ENCODE results near the gene RBBP6. TPM values are rescaled to one million over a fixed set of nuclear protein-coding genes. Genes with fewer than 3 reads are reported as not detected.

Gene RBBP6
- total RNA-seq, 1 donor from 2014 or later = 81.0 TPM

DNA sequence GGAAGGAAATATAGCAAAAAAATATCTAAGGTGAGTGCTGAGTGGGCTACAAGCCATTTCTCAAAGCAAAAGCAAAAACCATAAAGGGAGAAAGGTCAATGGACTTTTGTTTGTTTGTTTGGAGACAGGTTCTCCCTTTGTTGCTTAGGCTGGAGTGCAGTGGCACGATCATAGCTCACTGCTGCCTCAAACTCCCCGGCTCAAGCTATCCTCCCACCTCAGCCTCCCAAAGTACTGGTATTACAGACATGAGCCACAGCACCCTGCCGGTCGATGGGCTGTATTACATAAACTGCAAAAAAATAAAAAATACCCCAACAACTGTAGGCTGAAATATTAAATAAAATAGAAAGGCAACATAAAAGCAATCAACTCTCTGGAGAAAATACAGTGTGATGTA lies 3.5 kb upstream of the RBBP6 start:
- no peak overlapping the region for H3K27ac ChIP-seq
- peaks cover 5% of the 10 kb centered on the region for H3K4me1 Mint-ChIP-seq
- H3K27me3 Mint-ChIP-seq (ENCODE audit: insufficient read depth, low read depth) = peaks cover 6% of the 10 kb centered on the region
- no peak overlapping the region for H3K9ac ChIP-seq
- H3F3A ChIP-seq (ENCODE audit: low read depth) = peaks cover 7% of the 10 kb centered on the region
- H3K9me3 ChIP-seq (ENCODE audit: low read depth) = no peaks in the 10 kb centered on the region
- TF ChIP-seq, protein P1, sequence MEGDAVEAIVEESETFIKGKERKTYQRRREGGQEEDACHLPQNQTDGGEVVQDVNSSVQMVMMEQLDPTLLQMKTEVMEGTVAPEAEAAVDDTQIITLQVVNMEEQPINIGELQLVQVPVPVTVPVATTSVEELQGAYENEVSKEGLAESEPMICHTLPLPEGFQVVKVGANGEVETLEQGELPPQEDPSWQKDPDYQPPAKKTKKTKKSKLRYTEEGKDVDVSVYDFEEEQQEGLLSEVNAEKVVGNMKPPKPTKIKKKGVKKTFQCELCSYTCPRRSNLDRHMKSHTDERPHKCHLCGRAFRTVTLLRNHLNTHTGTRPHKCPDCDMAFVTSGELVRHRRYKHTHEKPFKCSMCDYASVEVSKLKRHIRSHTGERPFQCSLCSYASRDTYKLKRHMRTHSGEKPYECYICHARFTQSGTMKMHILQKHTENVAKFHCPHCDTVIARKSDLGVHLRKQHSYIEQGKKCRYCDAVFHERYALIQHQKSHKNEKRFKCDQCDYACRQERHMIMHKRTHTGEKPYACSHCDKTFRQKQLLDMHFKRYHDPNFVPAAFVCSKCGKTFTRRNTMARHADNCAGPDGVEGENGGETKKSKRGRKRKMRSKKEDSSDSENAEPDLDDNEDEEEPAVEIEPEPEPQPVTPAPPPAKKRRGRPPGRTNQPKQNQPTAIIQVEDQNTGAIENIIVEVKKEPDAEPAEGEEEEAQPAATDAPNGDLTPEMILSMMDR (IDR thresholded peaks at IDR 0.05) = no peak
- TF ChIP-seq EZH2phosphoT487 (IDR thresholded peaks at IDR 0.05) = no peak
- no peak for TF ChIP-seq EZH2 (IDR thresholded peaks at IDR 0.05)
- no peaks in the 10 kb centered on the region for H3K27me3 ChIP-seq
- no peak for DNase-seq (ENCODE audit: low spot score)
- H3K4me3 ChIP-seq = no peak overlapping the region
- H3K4me1 ChIP-seq = no peaks in the 10 kb centered on the region
- H3K4me3 Mint-ChIP-seq = no peak overlapping the region
- no peak overlapping the region for H2AFZ ChIP-seq (replicated peaks)
- no peak overlapping the region for H3K4me2 ChIP-seq
- peaks cover 14% of the 10 kb centered on the region for H3K79me2 ChIP-seq (ENCODE audit: low read depth)
- peaks cover 8% of the 10 kb centered on the region for H4K20me1 ChIP-seq (ENCODE audit: low read depth)
- no peaks in the 10 kb centered on the region for H3K36me3 Mint-ChIP-seq
- H3K36me3 ChIP-seq = no peaks in the 10 kb centered on the region
- H3K9me3 Mint-ChIP-seq = no peaks in the 10 kb centered on the region
- no peak overlapping the region for H3K27ac Mint-ChIP-seq

DNA sequence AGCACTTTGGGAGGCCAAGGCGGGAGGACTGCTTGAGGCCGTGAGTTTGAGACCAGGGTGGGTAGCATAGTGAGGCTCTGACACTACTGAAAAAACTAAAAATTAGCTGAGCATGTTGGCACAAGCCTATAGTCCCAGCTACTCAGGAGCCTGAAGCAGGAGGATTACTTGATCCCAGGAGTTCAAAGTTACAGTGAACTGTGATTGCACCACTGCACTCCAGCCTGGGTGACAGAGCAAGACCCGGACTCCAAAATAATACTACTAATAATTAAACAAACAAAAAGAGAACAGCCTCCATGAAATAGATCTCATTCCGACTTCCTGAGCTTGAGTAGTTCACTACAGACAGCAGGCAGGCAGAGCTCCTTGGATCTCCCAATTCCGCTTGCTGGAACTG lies 2.7 kb upstream of the RBBP6 start:
- Mint-ChIP-seq H3K27me3 (ENCODE audit: insufficient read depth, low read depth) (peaks cover 6% of the 10 kb centered on the region), H3K4me1 (peaks cover 6% of the 10 kb centered on the region), H3K27ac (no peak overlapping the region), H3K36me3 (peaks cover 3% of the 10 kb centered on the region), H3K4me3 (no peak overlapping the region), H3K9me3 (no peaks in the 10 kb centered on the region)
- Histone ChIP-seq H4K20me1 (ENCODE audit: low read depth) (peaks cover 16% of the 10 kb centered on the region), H3K4me1 (no peaks in the 10 kb centered on the region), H3K9ac (no peak overlapping the region), H3K36me3 (no peaks in the 10 kb centered on the region), H3K79me2 (ENCODE audit: low read depth) (peaks cover 22% of the 10 kb centered on the region), H3K4me2 (no peak overlapping the region), H3K4me3 (no peak overlapping the region), H2AFZ (replicated peaks) (peak overlapping the region; percentile 27), H3K27ac (no peak overlapping the region), H3K9me3 (ENCODE audit: low read depth) (no peaks in the 10 kb centered on the region), H3K27me3 (no peaks in the 10 kb centered on the region), H3F3A (ENCODE audit: low read depth) (peaks cover 7% of the 10 kb centered on the region)
- no peak for DNase-seq (ENCODE audit: low spot score)
- TF ChIP-seq EZH2phosphoT487 (IDR thresholded peaks at IDR 0.05) = no peak
- TF ChIP-seq, protein P1 (IDR thresholded peaks at IDR 0.05) = no peak
- no peak for TF ChIP-seq EZH2 (IDR thresholded peaks at IDR 0.05)

DNA sequence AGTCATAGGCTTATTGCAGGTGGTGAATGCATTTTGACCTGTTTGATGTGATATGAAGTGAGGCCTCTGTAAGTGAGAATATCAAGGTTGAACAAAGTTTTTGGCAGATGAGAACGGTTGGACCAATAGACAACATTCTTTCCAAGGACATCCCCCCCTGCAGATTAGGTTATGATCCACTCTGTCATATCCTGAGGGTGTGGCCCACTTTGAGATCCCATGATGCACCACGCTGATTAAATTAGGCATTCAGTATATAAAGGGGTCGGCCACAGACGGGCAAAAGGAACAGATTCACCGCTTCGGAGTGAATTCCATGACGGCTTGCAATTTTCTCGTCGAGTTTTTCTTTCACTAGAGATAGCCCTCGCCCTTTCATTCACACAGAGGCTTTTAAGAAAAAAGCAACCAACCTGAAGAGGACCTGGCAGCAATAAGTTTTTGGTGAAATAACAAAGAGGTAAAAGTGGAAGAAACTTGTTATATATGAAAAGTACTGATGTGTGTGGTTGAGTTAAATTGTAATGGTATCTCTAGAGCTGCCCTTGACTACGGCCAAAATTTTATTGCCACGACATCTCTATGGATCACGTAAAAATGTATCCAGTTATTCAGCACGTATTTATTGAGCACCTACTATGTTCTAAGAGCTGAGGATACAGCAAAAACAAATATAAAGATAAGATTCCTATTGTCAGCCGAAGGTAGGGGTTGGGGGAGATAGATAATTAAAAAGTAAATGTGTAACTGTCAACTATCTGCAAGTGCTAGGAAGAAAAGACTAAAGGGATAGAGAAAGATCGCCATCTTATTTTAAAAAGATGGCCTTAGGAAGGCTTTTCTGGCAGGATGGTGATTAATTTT lies 1.7 kb upstream of the RBBP6 start:
- Histone ChIP-seq H4K20me1 (ENCODE audit: low read depth) (peaks cover 27% of the 10 kb centered on the region), H3K9ac (no peak overlapping the region), H3K36me3 (no peaks in the 10 kb centered on the region), H3K27me3 (no peaks in the 10 kb centered on the region), H3K4me1 (peaks cover 10% of the 10 kb centered on the region), H3K79me2 (ENCODE audit: low read depth) (peaks cover 33% of the 10 kb centered on the region), H2AFZ (replicated peaks) (peak overlapping the region; percentile 31), H3F3A (ENCODE audit: low read depth) (peaks cover 7% of the 10 kb centered on the region), H3K9me3 (ENCODE audit: low read depth) (no peaks in the 10 kb centered on the region), H3K27ac (no peak overlapping the region), H3K4me3 (no peak overlapping the region), H3K4me2 (no peak overlapping the region)
- Mint-ChIP-seq H3K4me1 (peaks cover 14% of the 10 kb centered on the region), H3K9me3 (no peaks in the 10 kb centered on the region), H3K36me3 (peaks cover 6% of the 10 kb centered on the region), H3K27me3 (ENCODE audit: insufficient read depth, low read depth) (peaks cover 6% of the 10 kb centered on the region), H3K27ac (no peak overlapping the region), H3K4me3 (peak overlapping the region; percentile 100)
- no peak for TF ChIP-seq EZH2 (IDR thresholded peaks at IDR 0.05)
- TF ChIP-seq EZH2phosphoT487 (IDR thresholded peaks at IDR 0.05) = no peak
- TF ChIP-seq, protein P1 (IDR thresholded peaks at IDR 0.05) = no peak
- DNase-seq (ENCODE audit: low spot score) = no peak
